HG02610 (cell line): ENCODE results near the gene RAD18.

ENCODE experiments used
- ATAC-seq: cut with Tn5 transposase; IDR thresholded peaks from one replicate; pipeline ENCODE4 v1.9.1; 2021; ENCODE audit warnings: mild to moderate bottlenecking, moderate library complexity; ENCODE audit not compliant: unreplicated experiment

Gene RAD18

GRCh38 chr3:8903191-8903590 lies 60.1 kb downstream of the RAD18 start:
- ATAC-seq = no peak

- ATAC-seq = no peak
These were observed 62.4 kb downstream of the RAD18 start for GRCh38 chr3:8900869-8901268.

GRCh38 chr3:8899876-8900460 lies 63.3 kb downstream of the RAD18 start:
- no peak for ATAC-seq

- ATAC-seq = no peak
These were observed 67.4 kb downstream of the RAD18 start for GRCh38 chr3:8895829-8896228.

- ATAC-seq = no peak
These were observed 70.3 kb downstream of the RAD18 start for GRCh38 chr3:8893001-8893400.

- ATAC-seq = no peak
These were observed 71.5 kb downstream of the RAD18 start for GRCh38 chr3:8891774-8892173.

GRCh38 chr3:8891303-8891702 lies 72.0 kb downstream of the RAD18 start:
- no peak for ATAC-seq

GRCh38 chr3:8888301-8888915 lies 74.9 kb downstream of the RAD18 start:
- ATAC-seq = no peak

- no peak for ATAC-seq
These were observed 75.6 kb downstream of the RAD18 start for GRCh38 chr3:8887435-8888300.

GRCh38 chr3:8886546-8886945 lies 76.7 kb downstream of the RAD18 start:
- no peak for ATAC-seq

GRCh38 chr3:8885536-8886316 lies 77.5 kb downstream of the RAD18 start:
- no peak for ATAC-seq

GRCh38 chr3:8884630-8885290 lies 78.5 kb downstream of the RAD18 start:
- ATAC-seq = no peak

- ATAC-seq = peak; percentile 49
These were observed 80.6 kb downstream of the RAD18 start for GRCh38 chr3:8882642-8883041.

- peak; percentile 43 for ATAC-seq
These were observed 81.1 kb downstream of the RAD18 start for GRCh38 chr3:8882171-8882593.

- ATAC-seq = no peak
These were observed 83.8 kb downstream of the RAD18 start for GRCh38 chr3:8879347-8879944.

- ATAC-seq = no peak
These were observed 87.4 kb downstream of the RAD18 start for GRCh38 chr3:8875836-8876235.

GRCh38 chr3:8873740-8874139 lies 89.5 kb downstream of the RAD18 start:
- ATAC-seq = no peak

GRCh38 chr3:8872261-8872660 lies 91.0 kb downstream of the RAD18 start:
- ATAC-seq = no peak

GRCh38 chr3:8871306-8871705 lies 92.0 kb downstream of the RAD18 start:
- no peak for ATAC-seq

GRCh38 chr3:8870134-8870533 lies 93.1 kb downstream of the RAD18 start:
- no peak for ATAC-seq
